GM12875 (cell line): ENCODE results near the gene ANKRD31.

Experiments used
- H3K4me3 ChIP-seq: one replicate; pipeline ENCODE4 v1.5.1; 2011; ENCODE audit warnings: low read depth, low read length, control low read depth
- TF ChIP-seq, protein P1 (sequence below): IDR thresholded peaks from 2 replicates; pipeline ENCODE4 v1.5.1; 2011; ENCODE audit warnings: low read depth, mild to moderate bottlenecking, control low read depth, inconsistent platforms, low read length, moderate library complexity, borderline replicate concordance; ENCODE audit not compliant: insufficient read depth

The ANKRD31 gene

DNA sequence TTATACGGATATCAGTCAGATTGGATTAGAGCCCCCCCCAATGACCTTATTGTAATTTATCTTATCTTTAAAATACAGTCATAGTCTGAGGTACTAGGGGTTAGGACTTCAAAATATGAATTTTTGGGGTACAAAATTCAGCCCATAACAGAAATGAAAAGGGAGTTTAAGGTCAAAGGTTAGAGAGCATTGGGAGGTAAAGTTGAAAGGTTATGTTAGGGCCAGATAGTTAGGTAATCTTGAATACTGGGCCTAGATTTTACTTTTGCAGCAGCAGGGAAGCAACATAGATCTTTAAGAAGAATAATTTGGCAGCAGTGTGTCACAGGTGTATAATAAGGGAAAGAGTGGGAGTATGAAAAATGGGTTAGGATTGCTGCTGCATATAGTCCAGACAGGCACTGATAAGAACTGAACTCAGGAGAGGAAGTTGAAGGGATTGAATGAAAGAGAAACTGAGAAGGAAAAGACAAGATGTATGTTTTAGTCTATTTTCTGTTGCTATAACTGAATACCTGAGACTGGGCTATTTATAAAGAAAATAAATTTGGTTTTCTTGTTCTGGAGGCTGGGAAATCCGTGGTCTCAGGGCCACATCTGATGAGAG, 173.7 kb downstream of the ANKRD31 start:
- no peak overlapping the region for H3K4me3 ChIP-seq
- TF ChIP-seq, protein P1, sequence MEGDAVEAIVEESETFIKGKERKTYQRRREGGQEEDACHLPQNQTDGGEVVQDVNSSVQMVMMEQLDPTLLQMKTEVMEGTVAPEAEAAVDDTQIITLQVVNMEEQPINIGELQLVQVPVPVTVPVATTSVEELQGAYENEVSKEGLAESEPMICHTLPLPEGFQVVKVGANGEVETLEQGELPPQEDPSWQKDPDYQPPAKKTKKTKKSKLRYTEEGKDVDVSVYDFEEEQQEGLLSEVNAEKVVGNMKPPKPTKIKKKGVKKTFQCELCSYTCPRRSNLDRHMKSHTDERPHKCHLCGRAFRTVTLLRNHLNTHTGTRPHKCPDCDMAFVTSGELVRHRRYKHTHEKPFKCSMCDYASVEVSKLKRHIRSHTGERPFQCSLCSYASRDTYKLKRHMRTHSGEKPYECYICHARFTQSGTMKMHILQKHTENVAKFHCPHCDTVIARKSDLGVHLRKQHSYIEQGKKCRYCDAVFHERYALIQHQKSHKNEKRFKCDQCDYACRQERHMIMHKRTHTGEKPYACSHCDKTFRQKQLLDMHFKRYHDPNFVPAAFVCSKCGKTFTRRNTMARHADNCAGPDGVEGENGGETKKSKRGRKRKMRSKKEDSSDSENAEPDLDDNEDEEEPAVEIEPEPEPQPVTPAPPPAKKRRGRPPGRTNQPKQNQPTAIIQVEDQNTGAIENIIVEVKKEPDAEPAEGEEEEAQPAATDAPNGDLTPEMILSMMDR: no peak

DNA sequence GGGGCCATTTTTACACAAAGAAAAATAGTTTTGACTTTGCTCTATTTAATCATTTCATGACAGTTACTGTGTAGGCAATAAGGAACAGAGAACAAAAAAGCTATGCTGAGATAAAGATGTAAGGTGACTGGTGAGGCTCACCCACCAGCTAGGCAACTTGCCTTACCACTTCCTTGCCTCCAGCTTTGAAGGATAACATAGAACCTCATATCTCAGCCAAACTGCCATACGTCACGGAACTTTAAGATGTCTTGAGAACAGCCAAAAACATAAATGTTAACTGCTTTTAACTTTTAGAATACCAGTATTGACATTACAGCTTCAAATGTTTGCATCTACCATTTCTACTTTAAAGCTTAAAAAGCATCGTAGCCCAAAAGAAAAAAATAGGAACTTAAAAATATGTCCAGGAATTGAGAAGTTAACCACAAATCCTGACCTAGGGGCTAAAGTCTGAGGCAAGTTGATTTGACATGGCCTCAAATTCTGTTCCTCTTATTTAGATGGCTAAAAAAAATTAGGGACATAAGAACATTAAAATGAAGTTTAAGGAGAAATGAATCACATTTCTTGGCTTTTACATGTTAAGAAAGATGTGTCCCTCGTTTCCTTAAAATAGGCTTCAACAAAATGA, 176.6 kb downstream of the ANKRD31 start:
- TF ChIP-seq, protein P1: no peak

DNA sequence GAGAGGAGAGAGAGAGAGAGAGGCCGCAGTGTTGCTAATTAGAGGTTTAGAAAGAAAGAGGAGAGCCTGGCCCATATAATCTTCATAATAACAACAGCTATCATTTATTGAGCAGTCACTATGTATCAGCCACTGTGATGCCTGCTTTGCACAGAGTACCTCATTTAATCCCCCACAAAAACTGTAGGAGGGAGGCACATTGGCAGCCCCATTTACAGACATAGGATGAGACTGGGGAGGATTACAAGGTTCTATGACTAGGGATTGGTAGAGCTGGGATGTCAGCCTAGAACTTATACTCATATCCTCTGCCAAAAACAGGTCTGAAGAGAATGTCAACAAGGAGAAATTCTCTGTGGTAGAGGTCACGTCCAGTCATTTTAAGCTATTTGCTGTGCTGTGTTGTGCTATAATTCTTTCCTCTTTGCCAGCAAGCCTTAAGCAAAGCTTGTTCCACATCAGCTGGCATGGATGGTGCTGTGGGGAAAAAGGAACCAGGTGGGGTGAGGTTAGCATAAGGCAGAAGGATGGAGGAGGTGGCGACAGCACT, 177.6 kb downstream of the ANKRD31 start:
- no peak overlapping the region for H3K4me3 ChIP-seq
- TF ChIP-seq, protein P1: no peak

More for the DNA sequence above, 176.6 kb downstream of the ANKRD31 start:
- no peak overlapping the region for H3K4me3 ChIP-seq

DNA sequence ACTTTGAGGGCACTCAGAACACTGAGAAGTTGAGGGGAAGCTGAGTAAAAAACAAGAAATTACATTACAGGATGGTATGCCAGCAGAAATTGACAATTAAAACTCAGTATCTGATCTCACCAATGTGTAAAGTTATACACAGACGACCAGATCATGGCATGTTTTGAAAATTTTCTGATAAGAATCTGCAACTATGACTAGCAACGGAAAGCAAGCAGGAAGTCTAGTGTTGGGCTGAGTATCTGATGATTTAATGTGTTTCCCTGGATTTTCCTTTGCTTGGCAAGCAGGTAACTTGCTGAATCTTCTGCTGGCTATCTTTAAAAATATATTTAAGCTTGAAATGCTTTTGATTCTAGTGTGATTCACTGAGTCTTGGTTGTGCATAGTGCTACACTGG, 179.1 kb downstream of the ANKRD31 start:
- TF ChIP-seq, protein P1: no peak
- no peak overlapping the region for H3K4me3 ChIP-seq

DNA sequence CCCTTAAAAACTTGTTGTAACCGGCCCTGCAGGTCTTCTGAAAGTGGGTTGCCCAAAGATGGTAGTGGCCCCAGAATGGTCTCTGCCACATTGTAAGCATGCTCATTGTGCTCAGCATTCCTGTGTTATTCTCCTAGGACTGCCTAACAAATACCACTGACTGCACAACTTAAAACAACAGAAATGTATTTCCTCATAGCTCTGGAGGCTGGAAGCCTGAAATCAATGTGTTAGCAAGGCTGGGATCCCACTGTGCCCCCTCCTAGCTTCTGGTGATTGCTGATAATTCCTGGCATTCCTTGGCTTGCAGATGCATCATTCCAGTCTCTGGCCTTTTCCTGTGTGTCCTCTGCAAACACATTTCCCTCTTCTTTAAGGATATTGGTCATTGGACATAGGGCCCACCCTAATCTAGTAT, 180.9 kb downstream of the ANKRD31 start:
- no peak overlapping the region for H3K4me3 ChIP-seq
- TF ChIP-seq, protein P1: no peak

DNA sequence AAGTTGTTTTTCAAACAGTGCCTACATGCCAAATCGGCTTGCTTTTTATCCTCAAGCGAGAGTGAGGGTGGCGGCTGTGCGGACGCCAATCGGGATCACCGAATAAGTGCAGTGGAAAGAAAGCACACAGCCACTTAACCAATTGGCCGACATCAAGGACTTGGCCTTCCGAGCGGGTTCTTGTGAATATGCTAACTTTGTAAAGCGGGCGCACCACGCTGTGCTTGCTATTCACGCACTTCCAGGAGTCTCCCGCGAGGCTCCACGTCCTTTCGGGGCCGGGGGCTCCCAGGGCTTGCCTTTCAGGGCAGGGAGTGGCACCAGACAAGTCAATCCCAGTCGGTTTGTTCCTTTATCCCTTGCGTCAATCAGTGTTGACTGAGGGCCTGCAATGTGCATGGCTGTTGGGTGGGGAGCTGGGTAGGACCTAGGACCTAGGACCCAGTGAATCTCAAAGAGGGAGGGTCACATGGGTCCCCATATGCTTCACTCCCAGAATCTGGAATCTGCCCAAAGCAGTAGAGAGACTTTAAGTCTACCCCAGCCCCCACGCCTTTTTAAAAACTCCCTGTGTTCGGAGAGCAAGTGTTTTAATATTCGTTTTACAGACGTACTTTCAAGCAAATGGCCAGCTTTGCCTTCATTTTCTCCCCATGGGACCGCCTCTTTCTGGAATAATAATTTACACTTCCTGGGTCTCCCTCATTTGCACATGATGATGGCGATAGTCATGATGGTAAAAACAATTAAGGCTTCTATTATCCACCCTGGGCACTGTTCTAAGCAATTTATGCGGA, 182.3 kb downstream of the ANKRD31 start:
- H3K4me3 ChIP-seq: no peak overlapping the region
- TF ChIP-seq, protein P1: no peak
